GM18498 (cell line): ENCODE results near the gene VPS13A.
"Not testable (repeated sequence)": the region's sequence is repeated elsewhere in the genome, so short reads cannot be mapped to it uniquely, and the experiment has no call there.

Experiments used
- ATAC-seq: cut with Tn5 transposase; IDR thresholded peaks from one replicate; pipeline ENCODE4 v1.9.1; 2021; ENCODE audit warnings: mild to moderate bottlenecking, moderate library complexity; ENCODE audit not compliant: unreplicated experiment

The VPS13A gene

DNA sequence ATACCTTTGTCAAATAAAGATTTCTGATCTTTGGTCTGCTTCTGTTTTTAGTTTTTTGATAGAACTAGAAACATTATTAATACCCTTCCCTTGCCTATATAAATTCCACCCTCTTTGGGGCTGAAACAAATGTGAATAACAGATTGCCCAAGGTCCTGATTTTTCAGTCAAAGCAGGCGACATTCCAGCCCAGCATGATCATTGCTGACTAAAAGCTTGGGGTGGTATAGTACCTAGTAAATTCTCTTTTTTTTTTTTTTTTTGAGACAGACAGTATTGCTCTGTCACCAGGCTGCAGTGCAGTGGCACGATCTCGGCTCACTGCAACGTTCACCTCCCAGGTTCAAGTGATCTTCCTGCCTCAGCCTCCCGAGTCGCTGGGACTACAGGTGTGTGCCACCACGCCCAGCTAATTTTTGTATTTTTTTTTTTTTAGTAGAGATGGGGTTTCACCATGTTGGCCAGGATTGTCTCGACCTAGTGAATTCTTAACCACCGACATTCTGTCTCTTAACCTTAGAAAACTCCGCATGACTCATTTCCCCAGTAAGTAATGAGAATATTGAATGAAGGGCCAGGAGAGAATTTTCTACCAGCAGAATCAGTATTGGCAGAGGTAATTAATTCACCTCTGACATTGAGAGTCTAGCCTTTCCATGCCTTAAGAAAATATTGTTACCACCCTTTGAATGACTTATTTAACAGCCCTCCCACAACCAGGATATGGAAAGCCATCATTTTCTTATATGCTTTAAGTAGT, 244.4 kb downstream of the VPS13A start:
- no peak for ATAC-seq

GRCh38 chr9:77422969-77423368, 245.6 kb downstream of the VPS13A start:
- no peak for ATAC-seq

DNA sequence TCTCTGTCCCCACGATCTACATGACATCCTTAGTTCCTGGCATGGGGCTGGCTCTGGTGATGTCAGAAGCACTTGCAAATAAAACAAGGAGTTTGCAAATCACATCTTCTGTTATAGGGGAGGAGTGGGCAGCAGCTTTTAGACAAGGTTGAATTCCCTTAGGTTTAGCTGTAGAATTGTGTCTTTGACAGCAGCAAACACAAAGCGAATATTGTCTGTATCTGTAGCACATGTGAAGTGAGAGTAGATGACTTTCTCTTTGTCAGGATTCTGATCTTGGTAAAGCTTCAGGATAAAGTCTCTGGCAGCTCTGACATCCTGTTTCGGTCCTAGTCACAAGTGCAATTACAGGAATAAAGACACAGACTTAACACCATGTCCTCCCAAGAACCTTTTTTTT, 246.5 kb downstream of the VPS13A start:
- ATAC-seq = no peak

DNA sequence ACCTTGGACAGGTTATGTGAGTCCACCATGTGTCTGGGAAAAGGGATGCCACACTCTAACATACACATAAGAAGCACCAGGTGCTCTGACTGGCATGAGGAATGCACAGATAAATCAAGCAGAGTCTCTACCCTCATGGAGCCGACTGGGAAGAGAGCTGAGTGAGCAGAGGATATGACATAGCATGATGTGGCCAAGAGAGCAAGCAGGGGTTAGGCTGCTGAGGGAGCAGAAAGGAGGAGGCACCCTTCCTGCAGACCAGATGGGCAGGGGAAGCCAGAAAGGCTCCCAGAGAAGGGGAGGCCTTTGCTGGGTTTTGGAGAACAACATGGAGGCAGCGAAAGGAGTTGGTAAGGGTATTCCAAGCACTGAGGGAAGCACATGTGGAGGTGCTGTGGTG, 247.7 kb downstream of the VPS13A start:
- ATAC-seq = no peak

- ATAC-seq = no peak
These were observed 249.4 kb downstream of the VPS13A start for GRCh38 chr9:77426712-77427111.

DNA sequence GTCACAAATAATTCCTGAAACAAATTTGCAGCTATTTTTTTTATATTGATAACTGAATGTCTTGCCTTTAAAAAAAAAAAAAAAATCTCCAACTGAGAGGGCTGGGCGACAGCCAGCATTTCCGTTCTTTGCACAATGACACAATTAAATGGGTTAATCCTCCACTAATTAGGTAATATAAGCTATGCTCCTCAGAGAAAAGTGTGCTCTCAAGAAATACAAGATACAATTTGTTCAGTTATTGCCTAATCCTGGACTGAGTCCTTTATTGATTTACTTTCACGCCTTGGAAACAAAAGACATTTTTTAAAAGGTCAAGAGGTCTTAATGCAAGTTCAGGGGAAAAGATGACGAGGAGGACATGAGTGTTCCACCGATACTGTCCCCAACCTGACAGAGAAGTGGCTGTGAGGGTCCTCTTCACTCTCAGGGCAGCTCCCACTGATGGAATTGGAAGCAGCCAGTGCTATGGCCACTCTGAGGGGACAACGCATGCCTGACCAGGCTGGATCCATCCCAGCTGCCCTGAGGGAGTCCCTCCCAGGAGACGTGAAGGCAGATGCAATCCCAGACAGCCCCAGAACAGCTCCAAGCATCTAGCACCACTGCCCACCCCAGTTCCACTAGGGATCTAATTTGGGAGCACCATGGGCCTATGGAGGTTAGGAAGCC, 250.1 kb downstream of the VPS13A start:
- no peak for ATAC-seq

GRCh38 chr9:77429928-77430327, 252.6 kb downstream of the VPS13A start:
- ATAC-seq = no peak

DNA sequence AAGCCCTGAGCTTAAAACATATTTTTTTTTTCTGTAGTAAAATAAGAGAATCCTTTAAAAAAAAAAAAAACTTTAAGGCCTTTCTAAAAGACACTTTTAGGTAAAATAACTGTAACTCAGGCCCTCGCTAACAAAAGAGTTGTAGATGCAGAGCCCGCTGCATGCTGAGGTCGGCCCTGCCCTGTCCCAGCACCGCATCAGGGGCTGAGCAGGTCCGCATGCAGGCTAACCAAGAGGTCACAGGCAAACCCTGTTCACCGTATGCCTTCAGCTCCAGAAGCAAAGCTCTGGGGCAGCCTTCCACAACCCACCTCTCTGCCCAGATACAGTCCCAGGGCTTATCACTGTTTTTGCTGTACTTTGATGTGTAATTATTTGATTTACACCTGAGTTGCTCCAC, 254.7 kb downstream of the VPS13A start:
- no peak for ATAC-seq

DNA sequence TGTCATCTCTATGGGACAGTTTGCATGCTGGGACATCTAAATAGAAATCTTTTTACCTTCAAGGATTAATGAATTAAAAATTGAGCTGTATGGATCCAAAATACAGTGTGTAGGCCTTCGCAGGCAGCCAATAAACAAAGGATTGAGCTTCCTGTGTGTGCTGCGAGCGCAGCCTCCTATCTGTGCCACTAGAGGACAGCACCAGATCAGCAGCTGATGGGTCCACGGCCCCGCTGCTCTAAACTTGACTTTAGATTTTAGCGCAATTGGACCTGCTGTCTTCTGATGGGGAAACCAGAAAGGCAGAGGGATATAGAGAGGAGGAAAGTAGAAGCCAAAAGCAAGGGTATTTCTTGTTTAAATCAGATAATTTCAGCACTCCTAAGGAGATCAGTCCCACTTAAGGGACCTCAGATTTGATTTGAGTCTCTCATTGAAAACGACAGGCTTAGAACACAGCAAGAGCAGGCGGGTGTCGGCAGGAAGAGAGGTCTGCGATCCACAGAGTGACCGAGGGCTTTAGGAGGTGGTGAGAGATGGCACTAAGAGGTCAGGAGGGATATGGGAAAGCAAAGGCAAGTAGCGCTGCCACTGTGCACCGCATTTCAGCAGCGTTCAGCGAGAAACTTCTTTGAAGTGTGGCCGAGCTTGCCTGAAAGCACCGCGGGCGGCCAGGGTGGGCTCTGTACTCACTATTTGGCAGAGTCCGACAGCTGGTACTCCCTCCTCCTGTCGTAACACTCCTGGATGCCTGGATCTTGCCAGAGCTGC, 256.5 kb downstream of the VPS13A start:
- ATAC-seq = peak; percentile 85

DNA sequence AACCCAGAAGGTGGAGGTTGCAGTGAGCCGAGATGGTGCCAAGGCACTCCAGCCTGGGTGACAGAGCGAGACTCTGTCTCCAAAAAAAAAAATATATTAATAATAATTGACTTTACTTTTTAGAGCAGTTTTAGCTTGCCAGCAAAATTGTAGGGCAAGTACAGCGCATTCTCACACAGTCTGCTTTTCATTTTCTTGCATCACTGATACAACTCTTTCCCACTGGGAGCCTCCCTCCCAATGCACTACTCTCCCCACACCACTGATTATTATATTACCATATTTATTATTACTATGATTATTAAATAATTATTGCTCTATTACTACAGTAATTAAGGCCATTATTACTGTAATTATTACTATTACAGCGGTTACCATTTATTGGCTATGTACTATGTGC, 257.9 kb downstream of the VPS13A start:
- ATAC-seq = no peak

GRCh38 chr9:77435688-77436087, 258.4 kb downstream of the VPS13A start:
- no peak for ATAC-seq

GRCh38 chr9:77438653-77439052, 261.3 kb downstream of the VPS13A start:
- ATAC-seq = no peak

- ATAC-seq = no peak
These were observed 262.7 kb downstream of the VPS13A start for GRCh38 chr9:77440057-77440456.

DNA sequence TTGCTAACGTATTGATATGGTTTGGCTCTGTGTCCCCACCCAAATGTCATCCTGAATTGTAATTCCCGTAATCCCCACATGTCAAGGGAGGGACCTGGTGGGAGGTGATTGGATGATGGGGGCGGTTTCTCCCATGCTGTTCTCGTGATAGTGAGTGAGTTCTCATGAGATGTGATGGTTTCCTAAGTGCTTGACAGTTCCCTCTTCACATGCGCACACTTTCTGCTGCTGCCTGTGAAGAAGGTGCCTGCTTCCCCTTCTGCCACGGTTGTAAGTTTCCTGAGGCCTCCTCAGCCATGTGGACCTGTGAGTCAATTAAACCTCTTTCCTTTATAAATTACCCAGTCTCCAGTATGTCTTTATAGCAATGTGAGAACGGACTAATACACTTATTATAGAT, 263.8 kb downstream of the VPS13A start:
- not testable (repeated sequence) for ATAC-seq

GRCh38 chr9:77442436-77442835, 265.1 kb downstream of the VPS13A start:
- no peak for ATAC-seq

- ATAC-seq = no peak
These were observed 270.3 kb downstream of the VPS13A start for GRCh38 chr9:77447646-77448045.

GRCh38 chr9:77449240-77450084, 272.1 kb downstream of the VPS13A start:
- no peak for ATAC-seq

GRCh38 chr9:77450085-77450475, 272.7 kb downstream of the VPS13A start:
- no peak for ATAC-seq

GRCh38 chr9:77451507-77451906, 274.2 kb downstream of the VPS13A start:
- no peak for ATAC-seq

GRCh38 chr9:77453825-77454647, 276.7 kb downstream of the VPS13A start:
- ATAC-seq = no peak
